Fibroblast of lung (primary cell): ENCODE measurements around the gene DLG2. TPM values are rescaled to one million over a fixed set of nuclear protein-coding genes. Genes with fewer than 3 reads are reported as not detected.

Source experiments
- DNase-seq, 2 donors: peaks; one replicate each; pipeline versions ENCODE4 v3.0.0 to v3.0.0-alpha.2; 2010; ENCODE audit warnings: low read depth in 2 of 2
- H2AFZ ChIP-seq: 2 replicates; pipeline ENCODE4 v1.5.1; 2012; ENCODE audit warnings: low read length, control low read depth, inconsistent platforms
- H3K27ac ChIP-seq: 2 replicates; pipeline ENCODE4 v1.5.1; 2011; ENCODE audit warnings: low read length, control low read depth; ENCODE audit not compliant: insufficient read depth
- H3K27me3 ChIP-seq: 2 replicates; pipeline ENCODE4 v1.5.1; 2011; ENCODE audit warnings: mild to moderate bottlenecking, low read length; ENCODE audit not compliant: control insufficient read depth, insufficient read depth
- H3K36me3 ChIP-seq: 2 replicates; pipeline ENCODE4 v1.5.1; 2011; ENCODE audit warnings: low read length; ENCODE audit not compliant: control insufficient read depth, insufficient read depth
- H3K4me1 ChIP-seq: 2 replicates; pipeline ENCODE4 v1.5.1; 2011; ENCODE audit warnings: low read length; ENCODE audit not compliant: control insufficient read depth, insufficient read depth; ENCODE audit errors: extremely low read depth
- H3K4me2 ChIP-seq: 2 replicates; pipeline ENCODE4 v1.5.1; 2011; ENCODE audit warnings: low read length, control low read depth; ENCODE audit not compliant: insufficient read depth; ENCODE audit errors: extremely low read depth
- H3K4me3 ChIP-seq, 4 experiments: fragments of 200-600 bp in 1 of 4; sonication (generic) in 1 of 4; replicated peaks in 1 of 4; 2 replicates each; pipeline ENCODE4 v1.5.1; 2011 to 2016; ENCODE audit warnings: low read length in 4 of 4, low read depth in 3 of 4, mild to moderate bottlenecking in 3 of 4, control low read depth in 2 of 4, inconsistent platforms in 1 of 4, mixed read lengths in 1 of 4; ENCODE audit not compliant: insufficient read depth in 1 of 4; ENCODE audit errors: control extremely low read depth in 1 of 4
- H3K79me2 ChIP-seq: 2 replicates; pipeline ENCODE4 v1.5.1; 2012; ENCODE audit warnings: mild to moderate bottlenecking, low read length, inconsistent platforms; ENCODE audit not compliant: control insufficient read depth, insufficient read depth
- H3K9ac ChIP-seq: 2 replicates; pipeline ENCODE4 v1.5.1; 2011; ENCODE audit warnings: mild to moderate bottlenecking, low read length, control low read depth; ENCODE audit not compliant: insufficient read depth
- H3K9me3 ChIP-seq: 2 replicates; pipeline ENCODE4 v1.5.1; 2012; ENCODE audit warnings: low read depth, low read length; ENCODE audit not compliant: control insufficient read depth, insufficient read depth
- H4K20me1 ChIP-seq: 2 replicates; pipeline ENCODE4 v1.5.1; 2011; ENCODE audit warnings: low read length; ENCODE audit not compliant: control insufficient read depth, insufficient read depth; ENCODE audit errors: extremely low read depth
- EZH2 ChIP-seq: IDR thresholded peaks from 2 replicates; pipeline ENCODE4 v1.5.1; 2012; ENCODE audit warnings: low read length, control low read depth, mild to moderate bottlenecking; ENCODE audit errors: missing control alignments
- polyA plus RNA-seq, 2 donors: library from polyadenylated mRNA; depleted of rRNA in 1 of 2; stranded (reverse) in 1 of 2; unstranded in 1 of 2; fragments of >200 nt; gene quantifications; 2 replicates each; pipeline ENCODE4 v1.2.1, GENCODE V29; 2011 to 2012; ENCODE audit warnings: missing spikeins in 1 of 2
- total RNA-seq: library from RNA; depleted of rRNA; stranded (reverse); fragments of >200 nt; gene quantifications from 2 replicates; pipeline ENCODE4 v1.2.1, GENCODE V29; 2014
- TF ChIP-seq, protein P1 (sequence below), 2 donors: IDR thresholded peaks in 1 of 2; conservative IDR thresholded peaks in 1 of 2; 1 replicate in 1 of 2; 2 replicates in 1 of 2; pipeline ENCODE4 v1.5.1; 2011 to 2012; ENCODE audit warnings: low read length in 2 of 2, control low read depth in 1 of 2, inconsistent platforms in 1 of 2, low read depth in 1 of 2, mild to moderate bottlenecking in 1 of 2

The DLG2 gene
- total and polyA plus RNA-seq, 2 donors (not counting 1 experiment from before 2014, with no cell fraction given): 0.77 to 2.3 TPM

DNA sequence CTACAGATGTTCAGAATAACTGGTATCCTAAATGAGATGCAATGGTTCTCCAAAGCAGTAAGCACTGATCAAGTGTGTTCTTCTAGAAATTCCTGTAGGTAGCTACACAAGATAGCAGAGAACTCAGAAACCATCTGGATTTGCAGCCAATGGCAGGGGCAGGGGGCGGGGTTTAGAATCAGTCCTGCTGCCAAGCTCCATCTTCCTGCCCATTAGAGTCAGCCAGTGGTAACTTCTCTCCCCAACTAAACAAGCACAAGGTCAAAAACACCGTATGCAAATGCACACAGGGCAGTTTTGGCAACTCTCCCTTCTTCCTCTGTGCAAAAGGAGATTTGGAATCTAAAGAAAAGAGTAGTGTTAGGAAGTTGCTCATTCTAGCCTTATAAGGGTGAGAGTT lies 2103.5 kb downstream of the DLG2 start:
- TF ChIP-seq, protein P1, sequence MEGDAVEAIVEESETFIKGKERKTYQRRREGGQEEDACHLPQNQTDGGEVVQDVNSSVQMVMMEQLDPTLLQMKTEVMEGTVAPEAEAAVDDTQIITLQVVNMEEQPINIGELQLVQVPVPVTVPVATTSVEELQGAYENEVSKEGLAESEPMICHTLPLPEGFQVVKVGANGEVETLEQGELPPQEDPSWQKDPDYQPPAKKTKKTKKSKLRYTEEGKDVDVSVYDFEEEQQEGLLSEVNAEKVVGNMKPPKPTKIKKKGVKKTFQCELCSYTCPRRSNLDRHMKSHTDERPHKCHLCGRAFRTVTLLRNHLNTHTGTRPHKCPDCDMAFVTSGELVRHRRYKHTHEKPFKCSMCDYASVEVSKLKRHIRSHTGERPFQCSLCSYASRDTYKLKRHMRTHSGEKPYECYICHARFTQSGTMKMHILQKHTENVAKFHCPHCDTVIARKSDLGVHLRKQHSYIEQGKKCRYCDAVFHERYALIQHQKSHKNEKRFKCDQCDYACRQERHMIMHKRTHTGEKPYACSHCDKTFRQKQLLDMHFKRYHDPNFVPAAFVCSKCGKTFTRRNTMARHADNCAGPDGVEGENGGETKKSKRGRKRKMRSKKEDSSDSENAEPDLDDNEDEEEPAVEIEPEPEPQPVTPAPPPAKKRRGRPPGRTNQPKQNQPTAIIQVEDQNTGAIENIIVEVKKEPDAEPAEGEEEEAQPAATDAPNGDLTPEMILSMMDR (conservative IDR thresholded peaks at IDR 0.05 in 1 of 2, IDR thresholded peaks at IDR 0.05 in 1 of 2; ENCODE audit: low read depth in 1 of 2, low read length in 2 of 2): no peak
- no peak for TF ChIP-seq EZH2
- Histone ChIP-seq H3K27ac (no peak overlapping the region), H2AFZ (no peak overlapping the region), H3K4me2 (no peak overlapping the region), H3K4me3 (no peak overlapping the region), H3K27me3 (no peaks in the 10 kb centered on the region), H3K36me3 (no peaks in the 10 kb centered on the region), H3K79me2 (no peaks in the 10 kb centered on the region), H3K4me1 (no peaks in the 10 kb centered on the region), H4K20me1 (no peaks in the 10 kb centered on the region), H3K9me3 (no peaks in the 10 kb centered on the region), H3K9ac (no peak overlapping the region)
- no peak for DNase-seq

DNA sequence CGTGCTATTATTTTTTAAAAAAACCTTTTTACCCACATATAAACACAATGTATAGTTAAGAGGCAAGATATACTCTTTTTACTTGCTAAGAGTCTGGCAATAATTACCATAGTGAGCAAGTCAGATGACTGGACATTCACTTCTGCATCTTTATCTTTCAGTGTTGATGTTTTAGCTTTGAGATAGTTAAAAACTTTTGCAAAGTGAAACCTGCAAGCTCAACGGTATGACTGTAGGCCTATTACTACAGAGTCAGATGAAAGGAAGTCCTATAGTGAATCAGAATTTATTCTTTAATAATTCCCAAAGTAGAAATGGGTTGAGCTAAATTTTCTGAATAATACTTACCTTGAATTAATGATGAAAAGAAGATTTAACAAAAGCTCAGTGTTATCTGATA lies 2104.2 kb downstream of the DLG2 start:
- Histone ChIP-seq H3K4me2 (no peak overlapping the region), H3K27me3 (no peaks in the 10 kb centered on the region), H4K20me1 (no peaks in the 10 kb centered on the region), H3K36me3 (no peaks in the 10 kb centered on the region), H2AFZ (no peak overlapping the region), H3K4me1 (no peaks in the 10 kb centered on the region), H3K9ac (no peak overlapping the region), H3K27ac (no peak overlapping the region), H3K79me2 (no peaks in the 10 kb centered on the region), H3K4me3 (no peak overlapping the region), H3K9me3 (no peaks in the 10 kb centered on the region)
- no peak for TF ChIP-seq EZH2
- TF ChIP-seq, protein P1 (conservative IDR thresholded peaks at IDR 0.05 in 1 of 2, IDR thresholded peaks at IDR 0.05 in 1 of 2; ENCODE audit: low read depth in 1 of 2, low read length in 2 of 2): no peak
- DNase-seq: no peak

DNA sequence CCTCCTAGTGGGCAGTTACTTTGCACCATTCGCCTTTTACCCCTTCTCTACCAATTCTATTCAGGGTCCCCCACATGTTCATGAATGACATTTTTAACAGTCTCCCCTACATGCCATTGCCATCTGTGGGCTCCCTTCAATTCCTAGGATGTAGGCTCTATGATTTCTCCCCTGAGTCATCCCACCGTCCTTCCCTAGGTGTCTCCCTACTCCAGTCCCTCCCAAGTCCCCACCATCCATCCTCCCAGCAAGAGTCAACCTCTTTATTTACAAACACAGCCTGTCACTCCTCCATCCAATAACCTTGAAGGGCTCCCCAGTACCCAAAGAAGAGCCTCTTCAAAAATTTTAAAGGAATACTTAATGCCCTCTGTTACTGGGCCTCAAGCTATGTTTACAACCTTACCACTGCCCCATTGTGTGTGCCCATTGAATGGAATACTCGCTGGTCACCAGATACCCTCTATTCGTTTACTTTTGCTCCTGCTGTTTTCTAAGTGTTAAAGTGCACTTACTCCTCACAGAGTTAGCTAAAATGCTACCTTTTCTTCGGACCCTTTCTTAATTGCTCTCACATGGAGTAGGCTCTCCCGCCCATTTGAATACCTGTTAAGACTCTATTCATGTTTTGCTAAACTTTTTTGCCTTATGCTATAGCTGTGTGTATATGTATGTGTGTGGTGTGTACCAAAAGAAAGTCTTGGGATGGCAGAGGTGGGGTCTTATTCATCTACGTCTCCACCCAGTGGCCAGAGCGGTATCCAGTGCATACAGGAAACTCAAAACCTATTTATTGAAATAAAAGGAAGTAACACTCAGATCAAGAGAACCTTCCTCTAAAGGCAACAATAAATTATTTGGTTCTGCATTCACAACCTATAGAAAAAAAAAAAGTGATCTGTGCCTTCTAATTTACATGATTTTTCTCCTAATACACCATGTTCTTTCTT lies 2105.2 kb downstream of the DLG2 start:
- H3K79me2 ChIP-seq: no peaks in the 10 kb centered on the region
- no peaks in the 10 kb centered on the region for H3K9me3 ChIP-seq
- H2AFZ ChIP-seq: no peak overlapping the region
- H3K4me2 ChIP-seq: no peak overlapping the region
- no peaks in the 10 kb centered on the region for H4K20me1 ChIP-seq
- no peaks in the 10 kb centered on the region for H3K4me1 ChIP-seq
- H3K27ac ChIP-seq: no peak overlapping the region
- H3K27me3 ChIP-seq: no peaks in the 10 kb centered on the region
- H3K4me3 ChIP-seq: no peak overlapping the region
- no peaks in the 10 kb centered on the region for H3K36me3 ChIP-seq
- H3K9ac ChIP-seq: no peak overlapping the region
- TF ChIP-seq, protein P1 (conservative IDR thresholded peaks at IDR 0.05 in 1 of 2, IDR thresholded peaks at IDR 0.05 in 1 of 2; ENCODE audit: low read depth in 1 of 2, low read length in 2 of 2): peak; percentile 41 to 53
- no peak for TF ChIP-seq EZH2
- peak; percentile 7 to 36 for DNase-seq
